Ishikawa (cell line): Measurements from ENCODE around the gene REXO4.

Experiments
- CEBPB ChIP-seq: IDR thresholded peaks from 2 replicates; pipeline ENCODE4 v1.6.1; 2012
- CREB1 ChIP-seq: IDR thresholded peaks from 2 replicates; pipeline ENCODE4 v1.6.1; 2012; ENCODE audit warnings: low read depth
- EGR1 ChIP-seq: IDR thresholded peaks from 2 replicates; pipeline ENCODE4 v1.6.1; 2012
- EP300 ChIP-seq: IDR thresholded peaks from 2 replicates; pipeline ENCODE4 v1.6.1; 2012; ENCODE audit warnings: borderline replicate concordance
- FOXM1 ChIP-seq: IDR thresholded peaks from 2 replicates; pipeline ENCODE4 v1.6.1; 2012; ENCODE audit warnings: low read depth, borderline replicate concordance
- NFIC ChIP-seq: IDR thresholded peaks from 2 replicates; pipeline ENCODE4 v1.6.1; 2012
- RAD21 ChIP-seq: IDR thresholded peaks from 2 replicates; pipeline ENCODE4 v1.6.1; 2012; ENCODE audit warnings: low read depth
- REST ChIP-seq: IDR thresholded peaks from 2 replicates; pipeline ENCODE4 v1.6.1; 2012; ENCODE audit warnings: low read depth, mild to moderate bottlenecking
- TAF1 ChIP-seq: IDR thresholded peaks from 2 replicates; pipeline ENCODE4 v1.6.1; 2012; ENCODE audit warnings: low read depth, mild to moderate bottlenecking
- TCF12 ChIP-seq: IDR thresholded peaks from 2 replicates; pipeline ENCODE4 v1.6.1; 2012; ENCODE audit warnings: low read depth
- YY1 ChIP-seq: IDR thresholded peaks from 2 replicates; pipeline ENCODE4 v1.6.1; 2012; ENCODE audit warnings: low read depth
- TF ChIP-seq, protein P1 (sequence below): IDR thresholded peaks from 2 replicates; pipeline ENCODE4 v1.6.1; 2012

GRCh38 chr9:133458643-133459312, 41.0 kb upstream of the REXO4 start:
- TF ChIP-seq RAD21 (no peak), CREB1 (no peak), CEBPB (no peak), NFIC (no peak), REST (no peak), TCF12 (no peak), YY1 (no peak), FOXM1 (no peak), TAF1 (no peak), EP300 (no peak), EGR1 (no peak)
- TF ChIP-seq, protein P1, sequence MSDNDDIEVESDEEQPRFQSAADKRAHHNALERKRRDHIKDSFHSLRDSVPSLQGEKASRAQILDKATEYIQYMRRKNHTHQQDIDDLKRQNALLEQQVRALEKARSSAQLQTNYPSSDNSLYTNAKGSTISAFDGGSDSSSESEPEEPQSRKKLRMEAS = no peak
